HG02981 (cell line): Measurements from ENCODE around the gene ANKRD10.
A peak's percentile ranks its signal among the peaks of the same experiment; 100 is the strongest.

Source experiments
- ATAC-seq: cut with Tn5 transposase; IDR thresholded peaks from one replicate; pipeline ENCODE4 v1.9.1; 2021; ENCODE audit warnings: mild to moderate bottlenecking, moderate library complexity; ENCODE audit not compliant: unreplicated experiment

Gene ANKRD10

GRCh38 chr13:110915874-110916206 is 971 bp upstream of the ANKRD10 start:
- no peak for ATAC-seq

- peak; percentile 24 for ATAC-seq
Measured at GRCh38 chr13:110914331-110915056, 375 bp downstream of the ANKRD10 start.

- ATAC-seq: no peak
Measured at GRCh38 chr13:110914081-110914330, 863 bp downstream of the ANKRD10 start.

- no peak for ATAC-seq
Measured at GRCh38 chr13:110913322-110914080, 1.4 kb downstream of the ANKRD10 start.

- no peak for ATAC-seq
Measured at GRCh38 chr13:110912651-110913051, 2.2 kb downstream of the ANKRD10 start.

GRCh38 chr13:110911880-110912279 is 3.0 kb downstream of the ANKRD10 start:
- no peak for ATAC-seq

DNA sequence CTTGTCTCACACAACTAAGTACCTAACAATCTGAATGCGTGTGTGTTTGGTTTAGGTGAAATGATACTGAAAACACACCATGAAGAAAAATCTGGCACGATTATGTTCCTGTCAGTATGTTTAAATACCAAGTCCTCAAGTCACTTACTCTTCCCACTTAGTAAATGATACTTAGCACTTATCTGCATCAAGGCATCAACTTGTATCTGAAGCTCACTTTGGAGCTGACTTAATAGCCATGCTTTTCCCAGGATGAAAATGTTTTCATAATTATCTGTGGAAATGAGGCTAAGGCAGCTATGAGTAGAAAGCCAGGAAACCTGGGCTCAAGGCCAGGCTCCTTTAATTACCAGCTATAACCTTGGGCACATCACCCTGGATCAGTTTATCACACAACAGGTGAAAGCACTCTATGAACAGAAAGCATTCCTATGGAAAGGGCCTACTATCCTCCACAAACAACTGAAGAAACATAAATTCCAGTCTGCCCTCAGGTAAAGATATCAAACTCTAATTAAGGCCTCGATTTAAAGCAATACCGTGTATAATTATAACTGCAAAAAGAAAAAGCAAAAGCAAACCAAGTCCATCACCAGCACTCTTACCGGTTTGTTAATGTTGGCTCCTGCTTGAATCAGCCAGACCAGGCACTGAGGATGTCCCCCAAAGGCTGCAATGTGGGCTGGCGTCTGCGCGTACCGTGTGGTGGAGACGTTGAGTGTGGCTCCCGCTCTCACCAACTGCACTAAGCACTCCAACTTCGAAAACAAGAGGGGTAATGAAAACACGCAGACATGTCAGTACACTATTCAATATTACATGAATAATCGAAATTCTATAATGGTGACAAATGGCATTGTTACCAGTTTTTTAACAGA is 4.6 kb downstream of the ANKRD10 start:
- ATAC-seq: no peak

- ATAC-seq: no peak
Measured at GRCh38 chr13:110907951-110908898, 6.6 kb downstream of the ANKRD10 start.

GRCh38 chr13:110907301-110907700 is 7.6 kb downstream of the ANKRD10 start:
- ATAC-seq: no peak

GRCh38 chr13:110904748-110905147 is 10.1 kb downstream of the ANKRD10 start:
- ATAC-seq: no peak

DNA sequence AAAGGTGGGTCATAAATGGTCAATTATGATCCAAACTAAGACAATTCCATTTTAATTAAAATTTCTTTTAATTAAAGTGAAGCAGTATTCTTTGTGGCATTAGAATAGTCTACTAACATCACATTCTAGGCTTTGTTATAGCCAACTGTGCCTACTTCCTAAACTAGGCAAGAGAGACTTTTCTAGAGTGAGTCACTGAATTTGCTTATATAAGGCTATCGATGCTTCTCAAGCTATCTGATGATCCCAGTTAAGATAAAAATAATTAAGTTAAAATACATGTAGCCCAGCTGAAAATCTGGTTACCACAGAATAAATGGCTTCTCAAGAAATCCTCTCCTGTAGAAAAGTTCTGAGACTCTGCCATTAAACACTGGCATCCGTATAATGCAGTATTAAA is 12.5 kb downstream of the ANKRD10 start:
- no peak for ATAC-seq

- ATAC-seq: no peak
Measured at GRCh38 chr13:110897521-110897920, 17.3 kb downstream of the ANKRD10 start.

DNA sequence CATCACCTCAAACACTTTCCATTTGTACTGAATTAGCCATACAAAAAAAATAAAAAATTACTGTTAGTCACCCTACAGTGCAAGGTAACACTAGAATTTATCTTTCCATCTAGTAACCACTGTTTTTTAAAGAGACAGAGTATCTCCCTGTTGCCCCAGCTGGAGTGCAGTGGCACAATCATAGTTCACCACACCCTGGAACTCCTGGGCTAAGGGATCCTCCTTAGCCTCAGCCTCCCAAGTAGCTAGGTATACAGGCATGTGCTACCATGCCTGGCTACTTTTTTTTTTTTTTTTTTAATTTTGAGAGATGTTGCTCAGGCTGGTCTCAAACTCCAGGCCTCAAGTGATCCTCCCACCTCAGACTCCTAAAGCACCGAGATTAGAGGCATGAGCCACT is 17.9 kb downstream of the ANKRD10 start:
- ATAC-seq: no peak

DNA sequence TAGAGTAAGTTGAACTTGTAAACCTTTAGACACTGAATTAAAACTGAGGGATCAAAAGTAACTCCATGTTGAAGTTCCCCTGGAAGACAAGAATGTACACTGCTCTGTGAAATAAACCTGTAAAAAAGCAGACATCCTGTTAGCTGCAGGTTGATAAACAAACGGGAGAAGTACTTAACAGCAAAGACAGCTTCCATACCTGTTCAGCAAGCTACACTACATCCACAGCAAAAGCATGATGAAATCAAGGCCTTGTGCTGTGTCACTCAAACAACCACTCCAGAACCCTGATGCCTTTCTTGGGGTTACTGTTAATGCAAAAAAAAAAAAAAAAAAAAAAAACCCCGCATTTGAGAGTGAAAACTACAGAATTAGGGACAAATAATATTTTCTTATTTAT is 20.8 kb downstream of the ANKRD10 start:
- ATAC-seq: no peak

DNA sequence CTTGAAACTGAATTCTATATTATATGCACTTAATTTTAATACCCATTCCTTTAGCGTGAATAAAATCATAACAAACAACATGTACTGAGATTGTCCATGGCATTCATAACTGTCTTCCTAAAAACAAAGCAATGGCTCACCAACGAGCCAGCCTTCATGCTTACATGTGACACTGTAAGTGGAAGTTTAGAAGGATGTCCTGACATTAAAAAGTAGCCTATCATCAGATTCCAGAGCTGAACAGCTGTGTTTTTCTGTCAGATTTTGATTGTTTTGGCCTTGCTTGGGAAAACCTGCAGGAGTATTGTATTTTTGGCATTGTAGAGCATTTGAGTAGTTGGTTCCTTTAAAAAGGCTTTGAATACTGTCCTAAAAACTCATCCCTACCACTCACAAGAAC is 21.3 kb downstream of the ANKRD10 start:
- no peak for ATAC-seq

DNA sequence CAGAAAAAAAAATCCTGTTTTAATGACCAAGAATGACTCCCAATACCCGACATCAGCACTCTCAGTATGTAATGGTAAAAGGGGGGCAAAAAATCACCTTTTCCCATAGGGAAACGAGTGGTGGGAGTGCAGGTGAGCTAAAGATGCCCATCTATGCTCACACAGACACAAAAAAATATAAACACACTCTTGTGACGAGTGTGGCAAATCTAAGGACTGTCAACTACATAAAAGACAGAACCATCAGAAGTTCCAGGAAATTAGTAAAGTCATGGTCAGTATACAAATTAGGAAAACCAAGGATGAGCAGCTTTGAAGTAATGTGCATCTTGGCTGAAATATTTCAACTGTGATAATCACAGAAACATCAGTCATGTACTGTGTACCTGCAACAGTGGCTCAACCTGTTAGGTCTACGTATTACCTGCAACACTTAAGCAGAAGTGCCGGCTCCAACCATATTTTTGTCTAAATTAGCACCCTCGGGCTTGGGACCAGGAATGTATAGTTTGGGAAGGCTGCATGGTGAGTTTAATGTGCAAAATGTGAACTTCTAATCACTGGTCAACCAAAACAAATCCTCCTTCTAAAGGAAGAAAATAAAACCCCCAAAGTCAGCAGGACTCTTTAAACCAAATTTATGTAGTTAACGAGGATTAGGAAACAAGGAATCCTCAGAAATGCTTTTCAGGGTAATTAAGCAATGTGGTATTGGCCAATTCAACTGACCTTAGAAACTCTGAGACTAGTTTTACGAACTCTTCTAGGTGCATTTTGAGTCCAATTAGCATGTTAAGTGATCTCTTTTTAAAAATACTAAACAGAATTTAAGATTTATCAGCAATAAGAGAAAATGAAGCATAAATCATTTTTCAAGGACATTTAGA is 24.3 kb downstream of the ANKRD10 start:
- no peak for ATAC-seq

- no peak for ATAC-seq
Measured at GRCh38 chr13:110888390-110888789, 26.5 kb downstream of the ANKRD10 start.

DNA sequence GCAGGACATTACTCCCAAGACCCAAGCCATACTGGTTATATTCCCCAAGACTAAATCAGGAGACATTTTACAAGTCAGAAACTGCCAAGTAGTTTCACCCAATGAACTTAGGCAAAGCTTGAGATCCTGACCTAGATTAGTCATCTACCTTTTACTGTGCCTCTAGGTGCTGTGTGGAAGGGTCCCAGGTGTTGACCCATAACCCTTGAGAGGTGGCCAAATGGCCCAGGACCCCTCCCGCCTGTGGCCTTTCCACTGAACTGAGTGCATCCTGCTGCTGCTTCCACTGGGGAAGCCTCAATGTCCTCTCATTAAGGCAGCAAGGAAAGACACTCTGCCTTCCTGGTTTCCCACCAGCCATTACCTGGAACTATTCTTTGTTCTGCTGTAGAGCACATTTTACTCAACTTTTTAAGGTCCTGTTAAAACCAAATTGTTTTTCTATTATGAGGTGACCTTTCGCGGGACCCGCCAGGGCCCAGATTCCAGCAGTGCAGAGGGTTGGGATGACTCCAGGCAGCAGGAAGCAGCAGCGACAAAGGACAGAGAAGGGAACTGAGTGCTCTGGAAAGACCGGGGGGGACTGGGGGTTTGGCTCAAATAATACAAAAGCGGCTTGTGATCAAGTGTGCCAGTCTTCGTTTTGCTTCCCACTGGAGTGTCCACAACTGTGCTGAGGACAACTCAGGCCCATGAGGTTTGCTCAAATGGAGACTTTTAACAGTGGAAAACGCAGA is 27.1 kb downstream of the ANKRD10 start:
- ATAC-seq: no peak
